GM12878 (cell line): ENCODE results near the gene PIGN.

Experiments
- ATF3 ChIP-seq: IDR thresholded peaks from 2 replicates; pipeline ENCODE4 v1.6.1; 2011; ENCODE audit warnings: low read depth, mild to moderate bottlenecking, low read length, moderate library complexity, borderline replicate concordance; ENCODE audit errors: extremely low read depth
- CTCF ChIP-seq, 3 experiments: IDR thresholded peaks in 2 of 3; conservative IDR thresholded peaks in 1 of 3; 2 replicates each; pipeline ENCODE4 v1.5.1; 2011; ENCODE audit warnings: low read depth in 3 of 3, low read length in 3 of 3, mild to moderate bottlenecking in 3 of 3, control low read depth in 2 of 3, moderate library complexity in 2 of 3, inconsistent platforms in 1 of 3, mixed read lengths in 1 of 3; ENCODE audit not compliant: control insufficient read depth in 2 of 3, insufficient read depth in 1 of 3; ENCODE audit errors: extremely low read depth in 1 of 3
- ESRRA ChIP-seq: IDR thresholded peaks from 2 replicates; pipeline ENCODE4 v1.6.1; 2012; ENCODE audit warnings: mild to moderate bottlenecking, low read length, improper control_type of control experiment
- RELA ChIP-seq: fragments of 450-650 bp; IDR thresholded peaks from 2 replicates; pipeline ENCODE4 v1.8.0; 2014; ENCODE audit warnings: borderline replicate concordance; ENCODE audit not compliant: partially characterized antibody
- RELB ChIP-seq: fragments of 450-650 bp; IDR thresholded peaks from 2 replicates; pipeline ENCODE4 v1.6.1; 2017; ENCODE audit warnings: low read depth, mild to moderate bottlenecking, moderate library complexity
- SP1 ChIP-seq: IDR thresholded peaks from one replicate; pipeline ENCODE4 v1.6.1; 2011; ENCODE audit warnings: low read depth, low read length
- TF ChIP-seq, protein P1 (sequence below): fragments of 450-650 bp; conservative IDR thresholded peaks from 2 replicates; pipeline ENCODE4 v1.6.1; 2017; ENCODE audit warnings: mild to moderate bottlenecking, moderate library complexity

DNA sequence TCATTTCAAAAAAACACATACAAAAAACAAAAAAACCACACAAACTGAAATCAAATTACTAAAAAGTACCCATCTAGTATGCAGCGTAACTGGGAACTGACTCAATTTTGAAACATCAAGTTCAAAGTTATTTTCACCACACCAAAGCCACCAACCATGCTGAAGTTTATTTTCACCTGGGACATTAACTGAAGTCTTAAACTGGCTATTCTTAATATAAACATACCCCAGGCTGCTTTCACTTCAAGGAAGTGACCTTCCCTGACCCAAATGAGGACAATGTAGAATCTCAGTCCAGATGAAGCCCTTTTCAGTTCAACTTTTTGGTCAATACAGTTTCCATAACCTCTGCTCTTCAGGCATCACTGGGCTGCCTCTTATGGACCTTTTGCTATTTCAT lies 84.6 kb downstream of the PIGN start:
- TF ChIP-seq ATF3 (no peak), CTCF (IDR thresholded peaks at IDR 0.05 in 2 of 3, conservative IDR thresholded peaks at IDR 0.05 in 1 of 3; ENCODE audit: control insufficient read depth in 2 of 3, extremely low read depth in 1 of 3, insufficient read depth in 1 of 3, low read depth in 3 of 3, low read length in 3 of 3) (no peak), RELB (no peak), RELA (no peak), ESRRA (no peak), SP1 (no peak)
- TF ChIP-seq, protein P1, sequence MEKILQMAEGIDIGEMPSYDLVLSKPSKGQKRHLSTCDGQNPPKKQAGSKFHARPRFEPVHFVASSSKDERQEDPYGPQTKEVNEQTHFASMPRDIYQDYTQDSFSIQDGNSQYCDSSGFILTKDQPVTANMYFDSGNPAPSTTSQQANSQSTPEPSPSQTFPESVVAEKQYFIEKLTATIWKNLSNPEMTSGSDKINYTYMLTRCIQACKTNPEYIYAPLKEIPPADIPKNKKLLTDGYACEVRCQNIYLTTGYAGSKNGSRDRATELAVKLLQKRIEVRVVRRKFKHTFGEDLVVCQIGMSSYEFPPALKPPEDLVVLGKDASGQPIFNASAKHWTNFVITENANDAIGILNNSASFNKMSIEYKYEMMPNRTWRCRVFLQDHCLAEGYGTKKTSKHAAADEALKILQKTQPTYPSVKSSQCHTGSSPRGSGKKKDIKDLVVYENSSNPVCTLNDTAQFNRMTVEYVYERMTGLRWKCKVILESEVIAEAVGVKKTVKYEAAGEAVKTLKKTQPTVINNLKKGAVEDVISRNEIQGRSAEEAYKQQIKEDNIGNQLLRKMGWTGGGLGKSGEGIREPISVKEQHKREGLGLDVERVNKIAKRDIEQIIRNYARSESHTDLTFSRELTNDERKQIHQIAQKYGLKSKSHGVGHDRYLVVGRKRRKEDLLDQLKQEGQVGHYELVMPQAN: no peak
